GM12878 (cell line): ENCODE results near the gene UXS1. TPM values are rescaled to one million over a fixed set of nuclear protein-coding genes. Genes with fewer than 3 reads are reported as not detected.

ENCODE experiments used
- ATAC-seq: fragments of 200-7000 bp; cut with Tn5 transposase; 3 replicates; pipeline ENCODE4 v1.9.1; 2020; ENCODE audit warnings: mild to moderate bottlenecking, moderate library complexity
- BruUV-seq: library from RNA; stranded (reverse); fragments of 400-500 nt; replicated peaks from 2 replicates; lab custom pipeline; 2021; lab: Mats Ljungman, UMichigan
- CTCF ChIA-PET: fragments of 300-600 bp; sonication (Branson Sonifier 250); formaldehyde crosslinking; extraction: SDS; loops from one replicate; lab custom pipeline; 2021; ENCODE audit warnings: inconsistent platforms; lab: Yijun Ruan, JAX
- POLR2A ChIA-PET: fragments of 350-600 bp; formaldehyde crosslinking; extraction: SDS; loops from one replicate; lab custom pipeline; 2021; ENCODE audit warnings: inconsistent platforms; lab: Charles Lee
- RAD21 ChIA-PET: fragments of 300-600 bp; sonication (Branson Sonifier 250); formaldehyde crosslinking; loops from one replicate; lab custom pipeline; 2023; ENCODE audit warnings: antibody characterized with exemption; ENCODE audit not compliant: unreplicated experiment; lab: Charles Lee
- SMC1A ChIA-PET: fragments of 300-600 bp; sonication (Branson Sonifier 250); formaldehyde crosslinking; loops from one replicate; lab custom pipeline; 2023; ENCODE audit not compliant: unreplicated experiment, uncharacterized antibody; lab: Charles Lee
- DNase-seq: peaks from one replicate; pipeline ENCODE4 v3.0.0-alpha.2; 2011; ENCODE audit warnings: low read depth, low spot score
- FAIRE-seq: peaks from 3 replicates; lab custom pipeline; 2011; peaks lifted over from hg19 to GRCh38; lab: Jason Lieb, UNC
- H2AFZ ChIP-seq: 2 replicates; pipeline ENCODE4 v1.6.0; 2011; ENCODE audit warnings: low read depth, low read length, control low read depth; ENCODE audit not compliant: control insufficient read depth
- H3K27ac ChIP-seq: 2 replicates; pipeline ENCODE4 v1.5.1; 2011; ENCODE audit warnings: control low read depth; ENCODE audit not compliant: control insufficient read depth, insufficient read depth
- H3K27me3 ChIP-seq, 2 experiments: replicated peaks in 1 of 2; 2 replicates each; pipeline versions ENCODE4 v1.6.0 to v1.6.1; 2011; ENCODE audit warnings: low read length in 1 of 2; ENCODE audit not compliant: control insufficient read depth in 2 of 2, insufficient read depth in 2 of 2
- H3K36me3 ChIP-seq, 2 experiments: 2 replicates each; pipeline ENCODE4 v1.5.1; 2011; ENCODE audit warnings: low read length in 1 of 2; ENCODE audit not compliant: control insufficient read depth in 2 of 2, insufficient read depth in 2 of 2
- H3K4me1 ChIP-seq: 2 replicates; pipeline ENCODE4 v1.6.1; 2011; ENCODE audit warnings: mild to moderate bottlenecking, low read length, moderate library complexity, mixed read lengths; ENCODE audit not compliant: control insufficient read depth, insufficient read depth
- H3K4me2 ChIP-seq: 2 replicates; pipeline ENCODE4 v1.6.0; 2011; ENCODE audit warnings: control low read depth; ENCODE audit not compliant: control insufficient read depth, insufficient read depth
- H3K4me3 ChIP-seq: fragments of 200-600 bp; sonication (generic); 2 replicates; pipeline ENCODE4 v1.5.1; 2016
- H3K79me2 ChIP-seq: 2 replicates; pipeline ENCODE4 v1.6.0; 2011; ENCODE audit warnings: low read length; ENCODE audit not compliant: control insufficient read depth, insufficient read depth
- H3K9ac ChIP-seq: 2 replicates; pipeline ENCODE4 v1.8.0; 2011; ENCODE audit warnings: low read length, control low read depth, mixed read lengths; ENCODE audit not compliant: control insufficient read depth, insufficient read depth
- H3K9me3 ChIP-seq: replicated peaks from 3 replicates; pipeline ENCODE4 v1.5.1; 2011; ENCODE audit warnings: mild to moderate bottlenecking, low read length; ENCODE audit not compliant: control insufficient read depth, insufficient read depth
- H4K20me1 ChIP-seq: 2 replicates; pipeline ENCODE4 v1.6.0; 2011; ENCODE audit not compliant: control insufficient read depth, insufficient read depth
- BMI1 ChIP-seq: fragments of 450-650 bp; IDR thresholded peaks from 2 replicates; pipeline ENCODE4 v1.6.1; 2016; ENCODE audit warnings: mild to moderate bottlenecking, moderate library complexity, borderline replicate concordance
- CHD2 ChIP-seq: IDR thresholded peaks from 2 replicates; pipeline ENCODE4 v1.6.1; 2011; ENCODE audit warnings: low read depth, low read length, improper control_type of control experiment, borderline replicate concordance
- NRF1 ChIP-seq: conservative IDR thresholded peaks from 2 replicates; pipeline ENCODE4 v1.6.1; 2011; ENCODE audit warnings: mild to moderate bottlenecking, low read depth, low read length, improper control_type of control experiment
- PAX8 ChIP-seq: fragments of 450-650 bp; IDR thresholded peaks from 2 replicates; pipeline ENCODE4 v1.6.1; 2017; ENCODE audit warnings: mild to moderate bottlenecking, moderate library complexity
- WGBS: methylation state at CpG from one replicate; pipeline ENCODE4 v1.1.6; 2016; ENCODE audit warnings: low lambda C conversion rate; ENCODE audit not compliant: insufficient replicate concordance, insufficient coverage; ENCODE audit errors: missing lambda C conversion rate; 5-methylcytosine and 5-hydroxymethylcytosine counted together
- in situ Hi-C: fragments of 300-500 bp; cut with MboI; formaldehyde crosslinking; loops from 9 replicates; pipeline ENCODE4 v1.14.3; 2018; ENCODE audit warnings: mixed read lengths
- intact Hi-C: fragments of 100-400 bp; cut with micrococcal nuclease; formaldehyde crosslinking; loops from one replicate; pipeline ENCODE4 v1.14.2; 2022; ENCODE audit not compliant: unreplicated experiment
- polyA plus RNA-seq, 11 experiments: library from polyadenylated mRNA; depleted of rRNA in 4 of 11; unstranded in 6 of 11; stranded (reverse) in 5 of 11; fragments of >200 nt; fragmentation: Nextera tagmentation in 4 of 11; fragmentation: Illumina TruSeq in 1 of 11; extraction: Ambion mirVana in 4 of 11; extraction: Trizol in 1 of 11; gene quantifications; 1 replicate in 1 of 11; 2 replicates in 10 of 11; pipeline versions ENCODE4 v1.2.1 to v1.2.3, GENCODE V29; 2011 to 2016; ENCODE audit warnings: inconsistent platforms in 2 of 11, missing spikeins in 2 of 11, low read depth in 1 of 11
- total RNA-seq, 4 experiments: library from RNA; depleted of rRNA in 3 of 4; stranded (reverse); fragments of >200 nt in 3 of 4; fragmentation: Illumina TruSeq in 1 of 4; extraction: Trizol in 1 of 4; gene quantifications; 2 replicates each; pipeline versions ENCODE4 v1.2.1 to v1.2.3, GENCODE V29; 2013 to 2021
- TF ChIP-seq, protein P1 (sequence below): IDR thresholded peaks from 2 replicates; pipeline ENCODE4 v1.6.1; 2012; ENCODE audit warnings: mild to moderate bottlenecking, low read depth, low read length
- TF ChIP-seq, protein P2 (sequence below): fragments of 450-650 bp; IDR thresholded peaks from 2 replicates; pipeline ENCODE4 v1.6.1; 2016; ENCODE audit warnings: mild to moderate bottlenecking, moderate library complexity, borderline replicate concordance

The UXS1 gene
- total and polyA plus RNA-seq, 10 of the 15 experiments (the other 5 are each of a cell fraction or from before 2014, with no cell fraction given): 6.0 to 25.4 (median 24.0) TPM

DNA sequence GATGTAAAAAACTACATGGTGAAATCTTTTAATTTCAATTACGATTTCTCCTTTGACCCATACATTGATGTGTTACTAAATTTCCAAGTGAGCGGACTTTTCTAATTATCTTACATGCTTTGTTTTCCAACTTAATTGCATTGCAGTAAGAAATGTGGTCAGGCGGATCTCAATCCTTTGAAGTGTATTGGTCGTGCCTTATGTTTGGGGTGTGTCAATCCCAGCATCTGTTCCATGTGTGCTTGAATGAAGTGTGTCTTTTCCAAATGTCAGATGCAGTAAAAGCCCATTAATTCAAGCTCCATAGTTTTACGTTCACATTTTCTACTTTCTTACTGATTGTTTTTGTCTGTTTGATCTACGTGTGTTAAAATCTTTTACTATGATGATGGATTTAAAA, 113.1 kb downstream of the UXS1 start:
- Histone ChIP-seq H3K27me3 (no peaks in the 10 kb centered on the region), H2AFZ (no peak overlapping the region)
- RAD21 ChIA-PET: no interaction called here
- 46% methylated on average over 6 of the region's 6 CpGs for WGBS
- TF ChIP-seq CHD2: no peak
- TF ChIP-seq BMI1: no peak
- TF ChIP-seq, protein P1, sequence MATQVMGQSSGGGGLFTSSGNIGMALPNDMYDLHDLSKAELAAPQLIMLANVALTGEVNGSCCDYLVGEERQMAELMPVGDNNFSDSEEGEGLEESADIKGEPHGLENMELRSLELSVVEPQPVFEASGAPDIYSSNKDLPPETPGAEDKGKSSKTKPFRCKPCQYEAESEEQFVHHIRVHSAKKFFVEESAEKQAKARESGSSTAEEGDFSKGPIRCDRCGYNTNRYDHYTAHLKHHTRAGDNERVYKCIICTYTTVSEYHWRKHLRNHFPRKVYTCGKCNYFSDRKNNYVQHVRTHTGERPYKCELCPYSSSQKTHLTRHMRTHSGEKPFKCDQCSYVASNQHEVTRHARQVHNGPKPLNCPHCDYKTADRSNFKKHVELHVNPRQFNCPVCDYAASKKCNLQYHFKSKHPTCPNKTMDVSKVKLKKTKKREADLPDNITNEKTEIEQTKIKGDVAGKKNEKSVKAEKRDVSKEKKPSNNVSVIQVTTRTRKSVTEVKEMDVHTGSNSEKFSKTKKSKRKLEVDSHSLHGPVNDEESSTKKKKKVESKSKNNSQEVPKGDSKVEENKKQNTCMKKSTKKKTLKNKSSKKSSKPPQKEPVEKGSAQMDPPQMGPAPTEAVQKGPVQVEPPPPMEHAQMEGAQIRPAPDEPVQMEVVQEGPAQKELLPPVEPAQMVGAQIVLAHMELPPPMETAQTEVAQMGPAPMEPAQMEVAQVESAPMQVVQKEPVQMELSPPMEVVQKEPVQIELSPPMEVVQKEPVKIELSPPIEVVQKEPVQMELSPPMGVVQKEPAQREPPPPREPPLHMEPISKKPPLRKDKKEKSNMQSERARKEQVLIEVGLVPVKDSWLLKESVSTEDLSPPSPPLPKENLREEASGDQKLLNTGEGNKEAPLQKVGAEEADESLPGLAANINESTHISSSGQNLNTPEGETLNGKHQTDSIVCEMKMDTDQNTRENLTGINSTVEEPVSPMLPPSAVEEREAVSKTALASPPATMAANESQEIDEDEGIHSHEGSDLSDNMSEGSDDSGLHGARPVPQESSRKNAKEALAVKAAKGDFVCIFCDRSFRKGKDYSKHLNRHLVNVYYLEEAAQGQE: no peak
- no peak for TF ChIP-seq NRF1
- TF ChIP-seq, protein P2, sequence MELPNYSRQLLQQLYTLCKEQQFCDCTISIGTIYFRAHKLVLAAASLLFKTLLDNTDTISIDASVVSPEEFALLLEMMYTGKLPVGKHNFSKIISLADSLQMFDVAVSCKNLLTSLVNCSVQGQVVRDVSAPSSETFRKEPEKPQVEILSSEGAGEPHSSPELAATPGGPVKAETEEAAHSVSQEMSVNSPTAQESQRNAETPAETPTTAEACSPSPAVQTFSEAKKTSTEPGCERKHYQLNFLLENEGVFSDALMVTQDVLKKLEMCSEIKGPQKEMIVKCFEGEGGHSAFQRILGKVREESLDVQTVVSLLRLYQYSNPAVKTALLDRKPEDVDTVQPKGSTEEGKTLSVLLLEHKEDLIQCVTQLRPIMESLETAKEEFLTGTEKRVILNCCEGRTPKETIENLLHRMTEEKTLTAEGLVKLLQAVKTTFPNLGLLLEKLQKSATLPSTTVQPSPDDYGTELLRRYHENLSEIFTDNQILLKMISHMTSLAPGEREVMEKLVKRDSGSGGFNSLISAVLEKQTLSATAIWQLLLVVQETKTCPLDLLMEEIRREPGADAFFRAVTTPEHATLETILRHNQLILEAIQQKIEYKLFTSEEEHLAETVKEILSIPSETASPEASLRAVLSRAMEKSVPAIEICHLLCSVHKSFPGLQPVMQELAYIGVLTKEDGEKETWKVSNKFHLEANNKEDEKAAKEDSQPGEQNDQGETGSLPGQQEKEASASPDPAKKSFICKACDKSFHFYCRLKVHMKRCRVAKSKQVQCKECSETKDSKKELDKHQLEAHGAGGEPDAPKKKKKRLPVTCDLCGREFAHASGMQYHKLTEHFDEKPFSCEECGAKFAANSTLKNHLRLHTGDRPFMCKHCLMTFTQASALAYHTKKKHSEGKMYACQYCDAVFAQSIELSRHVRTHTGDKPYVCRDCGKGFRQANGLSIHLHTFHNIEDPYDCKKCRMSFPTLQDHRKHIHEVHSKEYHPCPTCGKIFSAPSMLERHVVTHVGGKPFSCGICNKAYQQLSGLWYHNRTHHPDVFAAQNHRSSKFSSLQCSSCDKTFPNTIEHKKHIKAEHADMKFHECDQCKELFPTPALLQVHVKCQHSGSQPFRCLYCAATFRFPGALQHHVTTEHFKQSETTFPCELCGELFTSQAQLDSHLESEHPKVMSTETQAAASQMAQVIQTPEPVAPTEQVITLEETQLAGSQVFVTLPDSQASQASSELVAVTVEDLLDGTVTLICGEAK: no peak
- no peak for TF ChIP-seq PAX8
- TF ChIP-seq, all 136 proteins: peak for 0
- no peak overlapping the region for H3K9ac ChIP-seq
- H3K9me3 ChIP-seq: no peaks in the 10 kb centered on the region
- no peaks in the 10 kb centered on the region for H3K4me1 ChIP-seq
- H4K20me1 ChIP-seq: no peaks in the 10 kb centered on the region
- no peaks in the 10 kb centered on the region for H3K79me2 ChIP-seq
- no peak overlapping the region for H3K4me2 ChIP-seq
- no peak overlapping the region for H3K4me3 ChIP-seq
- in situ Hi-C loops (loop anchor here (5.0 kb wide), 1 partner anchor 504 kb away; no protein-coding TSS in a partner anchor), intact Hi-C loops (no loop called here)
- ChIA-PET CTCF (no interaction called here), POLR2A (no interaction called here), SMC1A (interaction anchor here (0.6 kb wide), 1 partner anchor 732 kb away, joined by 3 read pairs; no protein-coding TSS in a partner anchor)
- H3K36me3 ChIP-seq: no peaks in the 10 kb centered on the region
- FAIRE-seq (no peak), DNase-seq (no peak), ATAC-seq (no peak)
- no peak overlapping the region for H3K27ac ChIP-seq
- no TSS peak for BruUV-seq
